HG03108 (cell line): Measurements from ENCODE around the gene DLL1.

ENCODE experiments used
- ATAC-seq: cut with Tn5 transposase; IDR thresholded peaks from one replicate; pipeline ENCODE4 v1.9.1; 2021; ENCODE audit warnings: moderate library complexity; ENCODE audit not compliant: unreplicated experiment

DLL1 gene

GRCh38 chr6:170253226-170253909 lies 37.5 kb downstream of the DLL1 start:
- no peak for ATAC-seq

GRCh38 chr6:170251776-170252571 lies 38.9 kb downstream of the DLL1 start:
- ATAC-seq = no peak

- no peak for ATAC-seq
Observed at GRCh38 chr6:170250981-170251775, 39.7 kb downstream of the DLL1 start.

GRCh38 chr6:170250455-170250854 lies 40.4 kb downstream of the DLL1 start:
- no peak for ATAC-seq

- no peak for ATAC-seq
Observed at GRCh38 chr6:170249817-170250216, 41.1 kb downstream of the DLL1 start.

- no peak for ATAC-seq
Observed at GRCh38 chr6:170248861-170249600, 41.8 kb downstream of the DLL1 start.

- no peak for ATAC-seq
Observed at GRCh38 chr6:170248111-170248805, 42.6 kb downstream of the DLL1 start.

- ATAC-seq = no peak
Observed at GRCh38 chr6:170247178-170247701, 43.6 kb downstream of the DLL1 start.

GRCh38 chr6:170245475-170245992 lies 45.3 kb downstream of the DLL1 start:
- no peak for ATAC-seq

- ATAC-seq = no peak
Observed at GRCh38 chr6:170244721-170245474, 46.0 kb downstream of the DLL1 start.

GRCh38 chr6:170243791-170244291 lies 47.0 kb downstream of the DLL1 start:
- no peak for ATAC-seq

GRCh38 chr6:170243386-170243785 lies 47.5 kb downstream of the DLL1 start:
- ATAC-seq = no peak

GRCh38 chr6:170238741-170239565 lies 51.9 kb downstream of the DLL1 start:
- no peak for ATAC-seq

- no peak for ATAC-seq
Observed at GRCh38 chr6:170237999-170238740, 52.7 kb downstream of the DLL1 start.

GRCh38 chr6:170236131-170236836 lies 54.6 kb downstream of the DLL1 start:
- ATAC-seq = no peak

- no peak for ATAC-seq
Observed at GRCh38 chr6:170235391-170236125, 55.3 kb downstream of the DLL1 start.
